ENCODE data around the gene DPT. TPM values are rescaled to one million over a fixed set of nuclear protein-coding genes. Genes with fewer than 3 reads are reported as not detected.

DPT gene
- not detected in 5 replicates for total RNA-seq (2022; extraction: Qiagen RNA extraction)

DNA sequence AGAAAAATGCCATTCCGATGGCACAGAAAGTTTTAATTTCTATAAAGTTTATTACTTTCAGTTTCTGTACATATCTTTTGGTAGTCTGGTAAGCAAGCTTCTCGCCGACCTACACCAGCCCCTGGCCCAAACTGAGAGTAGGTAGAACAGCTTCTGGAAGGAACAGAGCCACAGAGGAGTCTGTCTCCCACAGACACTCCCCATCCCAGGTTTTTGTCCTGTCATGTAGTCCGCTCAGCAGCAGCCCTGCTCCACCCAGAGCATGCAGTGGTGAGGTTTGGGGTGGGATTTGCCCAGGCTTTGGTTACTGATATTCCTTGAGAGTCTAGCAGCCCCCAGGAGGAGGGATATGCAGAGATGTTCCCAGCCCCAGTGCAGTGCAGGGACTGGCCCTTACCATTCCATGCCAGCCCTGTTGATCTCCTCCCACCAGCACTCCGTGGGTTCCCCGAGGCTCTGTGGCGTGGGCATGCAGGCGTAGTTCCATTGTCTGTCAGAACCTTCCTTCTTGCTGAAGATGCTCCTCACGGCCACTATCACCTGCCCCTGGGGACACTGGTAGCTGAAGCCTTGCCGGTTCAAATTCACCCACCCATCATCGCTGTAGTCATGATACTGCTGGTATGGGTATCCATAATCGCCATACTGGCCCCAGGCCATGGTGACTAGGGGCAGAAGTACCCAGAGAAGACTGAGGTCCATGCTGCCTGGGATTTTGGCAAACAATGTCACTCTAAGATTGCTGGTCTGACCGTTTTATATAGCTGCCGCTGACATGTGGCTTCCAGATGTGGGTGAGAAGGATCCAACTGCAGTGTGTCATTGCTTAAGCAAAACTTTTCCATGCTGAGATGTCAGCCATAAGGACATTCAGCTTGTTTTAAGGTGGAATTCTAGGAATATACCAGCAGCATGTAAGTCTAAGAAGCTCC lies at the start of gene DPT:
Gene DPT (minus strand): TSS at position 734 of the 932 bp plus-strand sequence. CDS start 32 bp downstream, at position 702.

Other genes with a start within 250 kb of the DPT start
- gene XCL2, start 185.2 kb downstream of the DPT start, total RNA-seq (2022; extraction: Qiagen RNA extraction) = not detected in 5 replicates
- gene XCL1, start 152.6 kb downstream of the DPT start, total RNA-seq (2022; extraction: Qiagen RNA extraction) = not detected in 5 replicates